CD4-positive, alpha-beta T cell treated with Interleukin-21 for 1 hour (primary cell): ENCODE data around the gene SLC41A3.

Experiments used
- DNase-seq: peaks from one replicate; pipeline ENCODE4 v3.0.0-alpha.2; 2020

SLC41A3 gene

GRCh38 chr3:126083913-126084767, at the start of gene SLC41A3:
SLC41A3 (minus strand) TSS chr3:126084124; CDS start chr3:126068219, 15,905 bp downstream.
- peak; percentile 85 for DNase-seq

DNA sequence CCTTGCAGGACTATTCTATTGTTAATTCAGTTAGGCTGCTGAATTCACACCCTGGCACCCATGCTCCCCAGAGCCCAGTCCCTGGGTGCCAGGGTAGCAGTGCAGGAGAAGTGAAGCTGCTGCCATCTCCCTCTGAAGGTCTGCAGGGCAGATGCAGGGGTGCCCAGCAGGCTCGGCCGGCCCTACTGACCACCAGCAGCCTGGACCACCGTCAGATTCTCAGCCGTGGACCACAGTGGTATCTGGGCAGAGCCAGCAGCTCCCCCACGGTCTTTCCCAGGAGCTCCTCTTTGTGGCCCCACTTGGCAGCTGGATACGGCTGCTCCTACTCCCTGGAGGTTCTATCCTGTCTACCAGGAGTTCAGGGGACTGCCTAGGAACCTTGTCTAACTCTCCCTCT, 49.7 kb upstream of the SLC41A3 start:
- DNase-seq = no peak

- no peak for DNase-seq
Observed at GRCh38 chr3:126132751-126133511, 49.0 kb upstream of the SLC41A3 start.

DNA sequence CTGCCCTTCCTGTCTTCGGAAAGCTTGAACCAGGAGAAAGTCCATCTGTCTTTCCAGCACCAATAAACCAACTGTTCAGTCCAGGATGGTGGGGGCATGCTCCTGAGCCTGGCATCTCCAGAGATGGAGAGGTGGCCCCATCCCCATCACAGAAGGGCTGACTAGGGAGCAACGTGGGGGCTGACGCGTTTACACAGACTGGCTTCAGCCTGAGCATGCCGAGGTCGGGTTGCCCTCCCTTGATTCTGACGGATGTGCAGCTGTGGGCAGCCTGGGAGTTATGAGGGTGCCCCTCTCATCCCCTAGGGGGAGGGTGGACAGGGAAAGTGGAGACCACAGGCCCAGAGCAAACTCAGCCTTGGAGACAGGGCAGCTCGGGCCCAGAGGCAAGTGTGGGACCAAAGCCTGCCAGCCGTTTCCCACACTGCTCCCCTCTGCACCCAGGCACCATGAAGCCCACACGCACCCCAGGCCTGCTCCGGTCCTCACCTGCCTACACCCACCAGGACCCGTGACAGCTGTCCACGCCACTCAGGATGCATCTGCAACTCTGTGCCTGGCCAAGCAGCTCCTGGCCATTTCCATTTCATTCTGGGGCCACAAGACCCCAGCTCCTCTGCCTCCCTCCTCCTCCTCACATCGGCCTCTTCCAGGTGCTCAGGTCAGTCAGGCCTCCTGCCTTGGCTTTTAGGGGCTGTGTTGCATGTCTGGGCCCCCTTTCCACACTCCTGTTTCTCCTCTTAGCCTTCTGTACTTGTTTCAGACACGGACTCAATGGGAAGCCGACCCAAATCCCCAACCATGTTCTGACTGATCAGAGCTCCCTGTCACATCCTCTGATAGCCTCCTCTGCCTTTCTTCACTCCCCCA, 48.2 kb upstream of the SLC41A3 start:
- no peak for DNase-seq

DNA sequence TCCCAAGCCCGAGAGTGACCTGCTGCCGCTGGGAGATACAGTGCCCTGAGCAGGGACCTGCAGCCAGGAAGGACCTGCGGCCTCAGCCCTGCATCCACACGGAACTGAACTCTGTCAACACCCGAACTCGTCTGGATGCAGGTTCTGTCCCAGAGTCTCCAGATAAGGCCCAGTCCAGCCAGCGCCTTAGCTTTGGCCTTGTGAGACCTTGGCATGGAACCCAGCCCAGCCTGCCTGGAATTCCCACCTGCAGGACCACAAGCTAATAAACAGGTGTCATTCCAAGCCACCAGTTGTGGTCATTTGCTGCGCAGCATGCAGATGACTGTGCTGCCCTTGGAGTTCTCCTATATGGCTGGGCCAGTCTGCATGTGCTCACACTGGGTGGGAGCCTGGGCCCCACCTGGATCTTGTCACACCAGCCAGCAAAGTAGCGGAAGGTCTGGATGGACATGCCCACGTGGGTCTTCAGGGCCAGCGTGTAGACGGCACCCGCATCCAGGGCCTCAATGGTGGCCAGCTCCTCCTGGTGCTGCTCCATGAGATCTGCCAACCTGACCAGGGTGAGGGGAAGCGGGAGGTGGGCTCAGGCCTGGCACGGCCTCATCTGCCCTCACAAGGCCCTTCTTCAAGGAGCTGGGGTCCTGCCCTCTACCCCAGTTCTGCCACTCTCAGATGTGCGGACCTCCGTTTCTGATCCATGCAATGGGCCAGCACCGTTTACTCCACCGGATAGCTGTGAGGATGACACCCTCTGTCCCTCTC, 47.2 kb upstream of the SLC41A3 start:
- no peak for DNase-seq

GRCh38 chr3:126130081-126130855, 46.3 kb upstream of the SLC41A3 start:
- DNase-seq = no peak

GRCh38 chr3:126129398-126129891, 45.5 kb upstream of the SLC41A3 start:
- no peak for DNase-seq

- DNase-seq = no peak
Observed at GRCh38 chr3:126128504-126129397, 44.8 kb upstream of the SLC41A3 start.

GRCh38 chr3:126127904-126128303, 44.0 kb upstream of the SLC41A3 start:
- no peak for DNase-seq

DNA sequence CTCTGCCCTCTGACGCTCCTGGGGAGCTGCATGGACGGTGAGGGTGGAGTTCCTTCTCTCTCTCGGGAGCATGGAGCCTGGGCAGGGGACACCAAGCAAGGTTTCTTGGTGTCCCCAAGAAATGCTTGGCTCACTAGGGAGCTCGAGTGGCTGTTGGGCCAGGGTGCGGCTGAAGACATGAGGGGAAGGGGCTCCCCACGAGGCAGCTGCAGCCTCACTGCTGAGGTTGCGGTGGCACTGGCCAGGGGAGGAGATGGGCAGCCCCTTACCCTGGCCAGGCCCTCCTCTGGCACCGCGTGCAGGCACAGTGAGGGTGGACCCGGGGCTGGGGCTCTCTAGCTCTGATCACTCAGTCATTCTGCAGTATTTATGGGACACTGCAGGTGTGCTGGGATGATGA, 43.5 kb upstream of the SLC41A3 start:
- DNase-seq = no peak

GRCh38 chr3:126126811-126127431, 43.0 kb upstream of the SLC41A3 start:
- DNase-seq = no peak

DNA sequence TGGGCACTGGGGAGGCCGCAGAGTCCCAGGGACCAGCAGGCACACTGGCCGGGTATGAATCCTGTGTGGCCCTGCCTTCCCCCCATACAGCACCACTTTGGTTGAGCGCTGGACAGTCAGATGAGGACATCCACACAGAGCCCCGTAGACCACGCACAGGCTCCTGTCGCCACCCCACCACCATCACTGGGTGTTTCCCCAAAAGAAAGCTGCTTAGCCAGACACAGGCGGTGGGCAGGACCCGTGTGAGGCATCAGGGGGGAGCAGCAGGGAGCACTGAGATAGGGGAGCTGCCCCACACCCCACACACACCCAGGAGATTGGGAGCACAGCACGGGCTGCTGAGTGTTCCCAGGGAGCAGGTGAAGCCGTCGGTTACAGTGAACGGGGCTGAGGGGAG, 42.4 kb upstream of the SLC41A3 start:
- DNase-seq = no peak

DNA sequence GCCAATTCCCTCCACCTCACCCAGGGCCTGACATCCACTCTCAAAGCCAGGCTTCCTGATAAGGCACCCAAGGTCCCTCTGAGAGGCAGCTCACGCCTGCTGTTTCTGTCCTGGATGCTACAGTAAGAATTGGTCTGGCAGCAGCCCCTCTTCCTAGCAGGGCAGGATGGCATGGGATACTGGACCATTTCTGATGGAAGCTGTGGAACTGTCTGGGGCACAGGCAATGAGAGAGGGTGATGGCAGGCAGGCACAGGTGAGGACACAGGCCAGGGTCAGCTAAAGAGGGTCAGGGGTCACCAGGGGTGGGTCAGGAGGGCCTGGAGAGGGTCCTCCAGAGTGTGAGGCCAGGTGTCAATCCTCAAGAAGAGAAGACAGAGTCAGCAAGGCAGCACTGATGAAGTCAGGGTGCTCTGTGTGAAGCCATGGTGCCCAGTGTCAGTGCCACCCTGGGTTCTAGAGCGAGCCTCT, 41.9 kb upstream of the SLC41A3 start:
- DNase-seq = no peak

DNA sequence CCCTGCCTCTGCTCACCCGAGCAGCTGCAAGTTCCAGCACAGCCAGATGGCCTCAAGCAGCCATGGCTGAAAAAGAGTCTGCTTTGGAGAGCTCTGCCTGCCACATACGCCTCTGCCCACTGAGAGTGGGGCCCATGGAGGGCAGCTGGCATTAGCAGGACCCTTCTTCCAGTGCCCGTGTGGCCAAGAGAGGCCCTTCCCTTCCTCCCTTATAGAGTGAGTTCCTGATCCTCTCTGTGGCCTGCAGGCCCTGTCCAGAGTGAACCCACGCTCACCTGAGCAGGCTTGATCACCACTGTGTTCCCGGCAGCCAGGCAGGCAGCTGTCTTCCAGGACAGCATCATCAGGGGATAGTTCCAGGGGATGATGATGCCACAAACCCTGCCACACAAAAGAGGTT, 41.4 kb upstream of the SLC41A3 start:
- no peak for DNase-seq

GRCh38 chr3:126124896-126125295, 41.0 kb upstream of the SLC41A3 start:
- no peak for DNase-seq

DNA sequence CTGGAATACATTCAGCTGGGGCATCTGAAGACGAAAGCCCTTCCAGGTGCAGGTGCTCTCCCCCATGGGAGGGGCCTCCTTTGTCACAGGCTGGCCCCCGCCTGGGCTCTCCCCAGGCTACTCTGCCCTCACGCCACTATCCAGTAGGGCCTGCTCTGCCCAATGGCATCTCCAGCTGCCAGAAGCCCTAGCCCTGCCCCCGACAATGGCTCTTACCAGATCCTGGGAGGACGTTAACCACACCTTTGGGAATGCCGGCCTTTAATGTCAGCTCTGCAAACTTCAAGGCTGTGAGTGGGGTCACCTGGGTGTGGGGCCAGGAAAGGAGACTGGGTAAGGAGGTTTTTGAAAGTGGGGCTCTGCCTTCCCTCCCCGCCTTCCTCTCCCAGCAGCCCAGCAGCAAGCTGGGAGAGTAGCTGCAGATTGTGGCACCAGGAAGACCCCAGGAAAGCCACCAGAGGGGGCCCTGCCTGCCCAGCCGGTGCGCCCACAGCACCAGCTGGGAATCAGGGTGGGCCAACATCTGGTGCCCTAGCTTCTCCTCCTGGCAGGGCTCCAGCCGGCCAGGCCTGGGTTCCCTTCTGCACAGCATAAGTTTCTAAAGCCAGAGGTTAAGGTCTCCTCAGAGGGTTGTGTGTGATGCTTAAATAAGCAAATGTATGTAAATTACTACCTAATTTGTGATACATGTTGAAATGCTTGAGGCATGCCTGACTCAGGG, 40.4 kb upstream of the SLC41A3 start:
- DNase-seq = no peak

- no peak for DNase-seq
Observed at GRCh38 chr3:126121632-126122031, 37.7 kb upstream of the SLC41A3 start.

DNA sequence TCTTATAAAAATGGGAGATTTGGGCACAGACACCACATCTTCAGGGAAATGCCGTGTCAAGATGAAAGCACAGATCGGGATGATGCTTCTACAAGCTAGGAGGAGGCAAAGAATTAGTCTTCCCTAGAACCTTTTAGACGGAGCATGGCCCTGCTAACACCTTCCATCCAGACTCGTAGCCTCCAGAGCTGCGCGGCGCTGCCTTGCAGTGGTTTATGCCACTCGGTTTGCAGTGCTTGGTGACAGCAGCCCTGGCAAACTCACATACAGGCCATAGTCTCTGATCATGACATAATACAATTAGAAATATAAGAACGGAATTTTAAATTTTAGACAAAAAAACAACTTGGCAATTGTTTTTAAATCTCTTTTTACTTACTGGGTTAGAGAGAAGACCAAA, 37.1 kb upstream of the SLC41A3 start:
- DNase-seq = no peak

- no peak for DNase-seq
Observed at GRCh38 chr3:126119976-126120375, 36.1 kb upstream of the SLC41A3 start.
